HepG2 (cell line): ENCODE results near the gene VGF. TPM values are rescaled to one million over a fixed set of nuclear protein-coding genes. Genes with fewer than 3 reads are reported as not detected.

ENCODE experiments used
- ERF ChIP-seq: IDR thresholded peaks from 2 replicates; pipeline ENCODE4 v1.6.1; 2018; ENCODE audit warnings: missing biosample characterization, missing genetic modification reagents
- RARA ChIP-seq: IDR thresholded peaks from 2 replicates; pipeline ENCODE4 v1.6.1; 2016; ENCODE audit warnings: missing genetic modification reagents, missing compliant biosample characterization
- REXO4 ChIP-seq: sonication (generic); formaldehyde crosslinking; IDR thresholded peaks from 2 replicates; pipeline ENCODE4 v1.8.0; 2022; ENCODE audit warnings: missing genetic modification reagents, mild to moderate bottlenecking, borderline replicate concordance
- SIN3B ChIP-seq: fragments of 150-350 bp; IDR thresholded peaks from 2 replicates; pipeline ENCODE4 v1.6.1; 2014; ENCODE audit warnings: low read length
- SIX4 ChIP-seq: sonication (generic); formaldehyde crosslinking; IDR thresholded peaks from 2 replicates; pipeline ENCODE4 v1.4.0; 2020; ENCODE audit warnings: missing genetic modification reagents
- SMARCC2 ChIP-seq: fragments of 450-650 bp; IDR thresholded peaks from 2 replicates; pipeline ENCODE4 v1.6.1; 2017; ENCODE audit warnings: antibody characterized with exemption, mild to moderate bottlenecking
- ZFAT ChIP-seq: sonication (generic); formaldehyde crosslinking; conservative IDR thresholded peaks from 2 replicates; pipeline ENCODE4 v1.8.1; 2023; ENCODE audit warnings: missing genetic modification reagents, inconsistent platforms
- ZFP36L1 ChIP-seq: sonication (generic); formaldehyde crosslinking; IDR thresholded peaks from 2 replicates; pipeline ENCODE4 v1.8.0; 2022; ENCODE audit warnings: mild to moderate bottlenecking, missing genetic modification reagents, moderate library complexity
- ZFP36L2 ChIP-seq: sonication (generic); formaldehyde crosslinking; IDR thresholded peaks from 2 replicates; pipeline ENCODE4 v1.4.0; 2020; ENCODE audit warnings: missing genetic modification reagents
- ZNF207 ChIP-seq: fragments of 450-650 bp; IDR thresholded peaks from 2 replicates; pipeline ENCODE4 v1.6.1; 2016; ENCODE audit warnings: antibody characterized with exemption, borderline replicate concordance
- ZNF446 ChIP-seq: sonication (generic); formaldehyde crosslinking; IDR thresholded peaks from 2 replicates; pipeline ENCODE4 v1.5.0; 2020; ENCODE audit warnings: mild to moderate bottlenecking, missing genetic modification reagents
- ZNF644 ChIP-seq: IDR thresholded peaks from 2 replicates; pipeline ENCODE4 v1.6.1; 2016; ENCODE audit warnings: low read depth
- ZNF746 ChIP-seq: sonication (generic); formaldehyde crosslinking; IDR thresholded peaks from 2 replicates; pipeline ENCODE4 v1.8.0; 2022; ENCODE audit warnings: mild to moderate bottlenecking, missing genetic modification reagents
- polyA plus RNA-seq, 8 experiments: library from polyadenylated mRNA; depleted of rRNA in 3 of 8; stranded (reverse) in 7 of 8; unstranded in 1 of 8; fragments of >200 nt; fragmentation: Illumina TruSeq in 4 of 8; extraction: Trizol in 4 of 8; gene quantifications; 2 replicates each; pipeline versions ENCODE4 v1.2.1 to v1.2.3, GENCODE V29; 2011 to 2016; ENCODE audit warnings: low read depth in 4 of 8, missing spikeins in 1 of 8, mixed read lengths in 1 of 8; ENCODE audit not compliant: insufficient read depth in 1 of 8
- total RNA-seq, 5 experiments: library from RNA; depleted of rRNA; stranded (reverse); fragments of >200 nt; fragmentation: Illumina TruSeq; extraction: Trizol; gene quantifications; 2 replicates each; pipeline ENCODE4 v1.2.3, GENCODE V29; 2016; ENCODE audit warnings: low read depth in 1 of 5
- TF ChIP-seq, protein P1 (sequence below): IDR thresholded peaks from 2 replicates; pipeline ENCODE4 v1.6.1; 2016; ENCODE audit warnings: control low read depth
- TF ChIP-seq, protein P2 (sequence below): sonication (generic); formaldehyde crosslinking; conservative IDR thresholded peaks from 2 replicates; pipeline ENCODE4 v1.8.0; 2022; ENCODE audit warnings: missing genetic modification reagents
- TF ChIP-seq, protein P3 (sequence below): IDR thresholded peaks from 2 replicates; pipeline ENCODE4 v1.4.0; 2020; ENCODE audit warnings: mild to moderate bottlenecking, missing genetic modification reagents
- TF ChIP-seq, protein P4 (sequence below): IDR thresholded peaks from 2 replicates; pipeline ENCODE4 v1.6.1; 2016
- TF ChIP-seq, protein P5 (sequence below): IDR thresholded peaks from 2 replicates; pipeline ENCODE4 v1.6.1; 2016; ENCODE audit warnings: low read depth, missing genetic modification reagents, missing compliant biosample characterization

The VGF gene
- total and polyA plus RNA-seq, 2 of the 13 experiments (the other 11 are each of a cell fraction or from before 2014, with no cell fraction given): 0.12 to 0.46 TPM

DNA sequence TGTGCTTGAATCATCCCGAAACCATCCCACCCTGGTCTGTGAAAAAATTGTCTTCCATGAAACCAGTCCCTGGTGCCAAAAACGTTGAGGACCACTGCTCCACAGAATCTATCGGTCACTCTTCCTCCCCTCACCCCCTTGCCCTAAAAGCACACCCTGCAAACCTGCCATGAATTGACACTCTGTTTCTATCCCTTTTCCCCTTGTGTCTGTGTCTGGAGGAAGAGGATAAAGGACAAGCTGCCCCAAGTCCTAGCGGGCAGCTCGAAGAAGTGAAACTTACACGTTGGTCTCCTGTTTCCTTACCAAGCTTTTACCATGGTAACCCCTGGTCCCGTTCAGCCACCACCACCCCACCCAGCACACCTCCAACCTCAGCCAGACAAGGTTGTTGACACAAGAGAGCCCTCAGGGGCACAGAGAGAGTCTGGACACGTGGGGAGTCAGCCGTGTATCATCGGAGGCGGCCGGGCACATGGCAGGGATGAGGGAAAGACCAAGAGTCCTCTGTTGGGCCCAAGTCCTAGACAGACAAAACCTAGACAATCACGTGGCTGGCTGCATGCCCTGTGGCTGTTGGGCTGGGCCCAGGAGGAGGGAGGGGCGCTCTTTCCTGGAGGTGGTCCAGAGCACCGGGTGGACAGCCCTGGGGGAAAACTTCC lies 39.2 kb downstream of the VGF start (continued):
- TF ChIP-seq, protein P1, sequence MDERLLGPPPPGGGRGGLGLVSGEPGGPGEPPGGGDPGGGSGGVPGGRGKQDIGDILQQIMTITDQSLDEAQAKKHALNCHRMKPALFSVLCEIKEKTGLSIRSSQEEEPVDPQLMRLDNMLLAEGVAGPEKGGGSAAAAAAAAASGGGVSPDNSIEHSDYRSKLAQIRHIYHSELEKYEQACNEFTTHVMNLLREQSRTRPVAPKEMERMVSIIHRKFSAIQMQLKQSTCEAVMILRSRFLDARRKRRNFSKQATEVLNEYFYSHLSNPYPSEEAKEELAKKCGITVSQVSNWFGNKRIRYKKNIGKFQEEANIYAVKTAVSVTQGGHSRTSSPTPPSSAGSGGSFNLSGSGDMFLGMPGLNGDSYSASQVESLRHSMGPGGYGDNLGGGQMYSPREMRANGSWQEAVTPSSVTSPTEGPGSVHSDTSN: no peak
- TF ChIP-seq, protein P2, sequence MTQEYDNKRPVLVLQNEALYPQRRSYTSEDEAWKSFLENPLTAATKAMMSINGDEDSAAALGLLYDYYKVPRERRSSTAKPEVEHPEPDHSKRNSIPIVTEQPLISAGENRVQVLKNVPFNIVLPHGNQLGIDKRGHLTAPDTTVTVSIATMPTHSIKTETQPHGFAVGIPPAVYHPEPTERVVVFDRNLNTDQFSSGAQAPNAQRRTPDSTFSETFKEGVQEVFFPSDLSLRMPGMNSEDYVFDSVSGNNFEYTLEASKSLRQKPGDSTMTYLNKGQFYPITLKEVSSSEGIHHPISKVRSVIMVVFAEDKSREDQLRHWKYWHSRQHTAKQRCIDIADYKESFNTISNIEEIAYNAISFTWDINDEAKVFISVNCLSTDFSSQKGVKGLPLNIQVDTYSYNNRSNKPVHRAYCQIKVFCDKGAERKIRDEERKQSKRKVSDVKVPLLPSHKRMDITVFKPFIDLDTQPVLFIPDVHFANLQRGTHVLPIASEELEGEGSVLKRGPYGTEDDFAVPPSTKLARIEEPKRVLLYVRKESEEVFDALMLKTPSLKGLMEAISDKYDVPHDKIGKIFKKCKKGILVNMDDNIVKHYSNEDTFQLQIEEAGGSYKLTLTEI (CRISPR knock-in tag): no peak
- TF ChIP-seq, protein P3, sequence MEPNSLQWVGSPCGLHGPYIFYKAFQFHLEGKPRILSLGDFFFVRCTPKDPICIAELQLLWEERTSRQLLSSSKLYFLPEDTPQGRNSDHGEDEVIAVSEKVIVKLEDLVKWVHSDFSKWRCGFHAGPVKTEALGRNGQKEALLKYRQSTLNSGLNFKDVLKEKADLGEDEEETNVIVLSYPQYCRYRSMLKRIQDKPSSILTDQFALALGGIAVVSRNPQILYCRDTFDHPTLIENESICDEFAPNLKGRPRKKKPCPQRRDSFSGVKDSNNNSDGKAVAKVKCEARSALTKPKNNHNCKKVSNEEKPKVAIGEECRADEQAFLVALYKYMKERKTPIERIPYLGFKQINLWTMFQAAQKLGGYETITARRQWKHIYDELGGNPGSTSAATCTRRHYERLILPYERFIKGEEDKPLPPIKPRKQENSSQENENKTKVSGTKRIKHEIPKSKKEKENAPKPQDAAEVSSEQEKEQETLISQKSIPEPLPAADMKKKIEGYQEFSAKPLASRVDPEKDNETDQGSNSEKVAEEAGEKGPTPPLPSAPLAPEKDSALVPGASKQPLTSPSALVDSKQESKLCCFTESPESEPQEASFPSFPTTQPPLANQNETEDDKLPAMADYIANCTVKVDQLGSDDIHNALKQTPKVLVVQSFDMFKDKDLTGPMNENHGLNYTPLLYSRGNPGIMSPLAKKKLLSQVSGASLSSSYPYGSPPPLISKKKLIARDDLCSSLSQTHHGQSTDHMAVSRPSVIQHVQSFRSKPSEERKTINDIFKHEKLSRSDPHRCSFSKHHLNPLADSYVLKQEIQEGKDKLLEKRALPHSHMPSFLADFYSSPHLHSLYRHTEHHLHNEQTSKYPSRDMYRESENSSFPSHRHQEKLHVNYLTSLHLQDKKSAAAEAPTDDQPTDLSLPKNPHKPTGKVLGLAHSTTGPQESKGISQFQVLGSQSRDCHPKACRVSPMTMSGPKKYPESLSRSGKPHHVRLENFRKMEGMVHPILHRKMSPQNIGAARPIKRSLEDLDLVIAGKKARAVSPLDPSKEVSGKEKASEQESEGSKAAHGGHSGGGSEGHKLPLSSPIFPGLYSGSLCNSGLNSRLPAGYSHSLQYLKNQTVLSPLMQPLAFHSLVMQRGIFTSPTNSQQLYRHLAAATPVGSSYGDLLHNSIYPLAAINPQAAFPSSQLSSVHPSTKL: peak; percentile 46; the same call in 1 of the 2 replicates
- TF ChIP-seq ERF: 0 out of 2 replicates have a peak, but pooled peaks have one; percentile 72
- TF ChIP-seq, protein P4, sequence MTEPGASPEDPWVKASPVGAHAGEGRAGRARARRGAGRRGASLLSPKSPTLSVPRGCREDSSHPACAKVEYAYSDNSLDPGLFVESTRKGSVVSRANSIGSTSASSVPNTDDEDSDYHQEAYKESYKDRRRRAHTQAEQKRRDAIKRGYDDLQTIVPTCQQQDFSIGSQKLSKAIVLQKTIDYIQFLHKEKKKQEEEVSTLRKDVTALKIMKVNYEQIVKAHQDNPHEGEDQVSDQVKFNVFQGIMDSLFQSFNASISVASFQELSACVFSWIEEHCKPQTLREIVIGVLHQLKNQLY (CRISPR knock-in tag): peak; percentile 98
- peak; percentile 80; the same call in 1 of the 2 replicates for TF ChIP-seq REXO4 (CRISPR knock-in tag)
- peak; percentile 87 for TF ChIP-seq RARA (CRISPR knock-in tag)
- no peak for TF ChIP-seq ZNF207
- TF ChIP-seq SIX4 (CRISPR knock-in tag): no peak
- peak; percentile 70; the same call in 1 of the 2 replicates for TF ChIP-seq ZNF644 (CRISPR knock-in tag)
- TF ChIP-seq ZNF446 (CRISPR knock-in tag): peak; percentile 60; the same call in 1 of the 2 replicates
- no peak for TF ChIP-seq ZFAT (CRISPR knock-in tag)
- peak; percentile 52; the same call in 1 of the 2 replicates for TF ChIP-seq ZFP36L1 (CRISPR knock-in tag)
- TF ChIP-seq ZNF746: 0 out of 2 replicates have a peak, but pooled peaks have one; percentile 8
- no peak for TF ChIP-seq SMARCC2
- no peak for TF ChIP-seq ZFP36L2
- TF ChIP-seq, protein P5, sequence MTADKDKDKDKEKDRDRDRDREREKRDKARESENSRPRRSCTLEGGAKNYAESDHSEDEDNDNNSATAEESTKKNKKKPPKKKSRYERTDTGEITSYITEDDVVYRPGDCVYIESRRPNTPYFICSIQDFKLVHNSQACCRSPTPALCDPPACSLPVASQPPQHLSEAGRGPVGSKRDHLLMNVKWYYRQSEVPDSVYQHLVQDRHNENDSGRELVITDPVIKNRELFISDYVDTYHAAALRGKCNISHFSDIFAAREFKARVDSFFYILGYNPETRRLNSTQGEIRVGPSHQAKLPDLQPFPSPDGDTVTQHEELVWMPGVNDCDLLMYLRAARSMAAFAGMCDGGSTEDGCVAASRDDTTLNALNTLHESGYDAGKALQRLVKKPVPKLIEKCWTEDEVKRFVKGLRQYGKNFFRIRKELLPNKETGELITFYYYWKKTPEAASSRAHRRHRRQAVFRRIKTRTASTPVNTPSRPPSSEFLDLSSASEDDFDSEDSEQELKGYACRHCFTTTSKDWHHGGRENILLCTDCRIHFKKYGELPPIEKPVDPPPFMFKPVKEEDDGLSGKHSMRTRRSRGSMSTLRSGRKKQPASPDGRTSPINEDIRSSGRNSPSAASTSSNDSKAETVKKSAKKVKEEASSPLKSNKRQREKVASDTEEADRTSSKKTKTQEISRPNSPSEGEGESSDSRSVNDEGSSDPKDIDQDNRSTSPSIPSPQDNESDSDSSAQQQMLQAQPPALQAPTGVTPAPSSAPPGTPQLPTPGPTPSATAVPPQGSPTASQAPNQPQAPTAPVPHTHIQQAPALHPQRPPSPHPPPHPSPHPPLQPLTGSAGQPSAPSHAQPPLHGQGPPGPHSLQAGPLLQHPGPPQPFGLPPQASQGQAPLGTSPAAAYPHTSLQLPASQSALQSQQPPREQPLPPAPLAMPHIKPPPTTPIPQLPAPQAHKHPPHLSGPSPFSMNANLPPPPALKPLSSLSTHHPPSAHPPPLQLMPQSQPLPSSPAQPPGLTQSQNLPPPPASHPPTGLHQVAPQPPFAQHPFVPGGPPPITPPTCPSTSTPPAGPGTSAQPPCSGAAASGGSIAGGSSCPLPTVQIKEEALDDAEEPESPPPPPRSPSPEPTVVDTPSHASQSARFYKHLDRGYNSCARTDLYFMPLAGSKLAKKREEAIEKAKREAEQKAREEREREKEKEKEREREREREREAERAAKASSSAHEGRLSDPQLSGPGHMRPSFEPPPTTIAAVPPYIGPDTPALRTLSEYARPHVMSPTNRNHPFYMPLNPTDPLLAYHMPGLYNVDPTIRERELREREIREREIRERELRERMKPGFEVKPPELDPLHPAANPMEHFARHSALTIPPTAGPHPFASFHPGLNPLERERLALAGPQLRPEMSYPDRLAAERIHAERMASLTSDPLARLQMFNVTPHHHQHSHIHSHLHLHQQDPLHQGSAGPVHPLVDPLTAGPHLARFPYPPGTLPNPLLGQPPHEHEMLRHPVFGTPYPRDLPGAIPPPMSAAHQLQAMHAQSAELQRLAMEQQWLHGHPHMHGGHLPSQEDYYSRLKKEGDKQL (CRISPR knock-in tag): no peak
- no peak for TF ChIP-seq SIN3B
